8988T (cell line): ENCODE results near the gene SART3.
"Not testable (repeated sequence)": the region's sequence is repeated elsewhere in the genome, so short reads cannot be mapped to it uniquely, and the experiment has no call there.

Source experiments
- DNase-seq: peaks from one replicate; pipeline ENCODE4 v3.0.0; 2011

The SART3 gene

GRCh38 chr12:108519558-108519957 lies 41.4 kb downstream of the SART3 start:
- peak; percentile 60 for DNase-seq

GRCh38 chr12:108518716-108519496 lies 42.1 kb downstream of the SART3 start:
- no peak for DNase-seq

DNA sequence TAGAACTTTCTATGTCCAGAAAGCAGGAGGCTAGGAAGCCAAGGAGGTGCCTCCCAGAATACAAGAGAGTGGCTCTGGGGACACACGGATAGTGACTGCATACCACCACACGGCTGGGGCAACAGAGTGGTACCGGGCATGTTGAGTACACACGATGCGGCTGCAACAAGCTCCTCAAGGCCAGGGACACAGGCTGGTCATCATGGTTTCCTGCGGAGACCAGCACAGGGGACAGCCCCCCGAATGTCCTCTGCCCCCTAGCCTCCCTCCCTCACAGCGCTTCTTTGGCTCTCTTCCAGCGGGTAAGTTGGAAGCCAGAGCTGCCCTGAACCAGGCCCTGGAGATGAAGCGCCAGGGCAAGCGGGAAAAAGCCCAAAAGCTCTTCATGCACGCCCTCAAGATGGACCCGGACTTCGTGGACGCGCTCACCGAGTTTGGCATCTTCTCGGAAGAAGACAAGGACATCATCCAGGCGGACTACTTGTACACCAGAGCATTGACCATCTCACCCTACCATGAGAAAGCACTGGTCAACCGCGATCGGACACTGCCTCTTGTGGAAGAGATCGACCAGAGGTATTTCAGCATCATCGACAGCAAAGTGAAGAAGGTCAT lies 42.8 kb downstream of the SART3 start:
- no peak for DNase-seq

- DNase-seq, result no peak
Observed at GRCh38 chr12:108517288-108518100, 43.5 kb downstream of the SART3 start.

GRCh38 chr12:108516511-108517275 lies 44.3 kb downstream of the SART3 start:
- no peak for DNase-seq

- DNase-seq, result no peak
Observed at GRCh38 chr12:108515916-108516315, 45.1 kb downstream of the SART3 start.

DNA sequence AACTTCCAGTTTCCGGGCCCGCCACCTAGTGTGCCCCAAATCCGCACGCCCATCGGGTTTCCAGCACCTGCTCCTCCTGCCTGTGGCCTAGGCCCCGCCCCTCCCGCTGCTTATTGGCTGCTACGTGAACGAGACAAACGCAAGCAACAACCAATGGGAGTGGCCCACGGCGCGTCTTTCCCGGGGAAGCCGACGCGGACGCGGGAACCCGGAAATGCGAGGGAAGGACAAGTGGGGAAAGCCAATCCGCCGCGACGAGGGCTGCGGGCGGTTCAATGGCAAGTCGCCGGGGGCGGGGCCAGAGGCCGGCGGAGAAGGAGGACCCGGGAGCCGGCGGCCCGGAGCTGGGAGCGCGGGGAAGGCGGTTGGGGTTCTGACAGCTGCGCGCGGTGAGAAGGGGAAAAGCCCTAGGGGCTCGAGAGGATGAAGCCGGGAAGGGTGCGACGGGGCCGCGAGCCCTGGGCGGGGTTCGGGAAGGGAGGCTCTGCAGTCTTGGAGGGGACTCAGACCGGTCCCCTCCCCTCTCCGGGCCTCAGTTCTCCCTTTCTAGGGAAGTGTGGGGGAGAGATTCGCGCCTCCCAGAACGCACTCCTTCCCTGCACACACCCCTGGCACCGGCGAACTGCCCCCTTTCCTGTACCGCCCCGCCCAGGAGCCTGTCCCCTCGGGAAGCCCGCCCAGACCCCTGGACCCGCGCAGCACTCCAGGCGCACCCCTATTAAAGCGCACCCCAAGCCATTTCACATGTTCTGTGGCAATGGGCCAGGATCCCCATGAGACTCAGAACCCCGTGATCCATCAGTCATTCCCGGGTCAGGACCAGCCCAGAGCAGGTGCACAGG lies 45.8 kb downstream of the SART3 start, which contains the start of gene FICD:
Gene FICD, plus strand, starts transcription at position 305 of the 842 bp plus-strand sequence. CDS start 1,696 bp downstream, outside the sequence.
- peak; percentile 88 for DNase-seq

DNA sequence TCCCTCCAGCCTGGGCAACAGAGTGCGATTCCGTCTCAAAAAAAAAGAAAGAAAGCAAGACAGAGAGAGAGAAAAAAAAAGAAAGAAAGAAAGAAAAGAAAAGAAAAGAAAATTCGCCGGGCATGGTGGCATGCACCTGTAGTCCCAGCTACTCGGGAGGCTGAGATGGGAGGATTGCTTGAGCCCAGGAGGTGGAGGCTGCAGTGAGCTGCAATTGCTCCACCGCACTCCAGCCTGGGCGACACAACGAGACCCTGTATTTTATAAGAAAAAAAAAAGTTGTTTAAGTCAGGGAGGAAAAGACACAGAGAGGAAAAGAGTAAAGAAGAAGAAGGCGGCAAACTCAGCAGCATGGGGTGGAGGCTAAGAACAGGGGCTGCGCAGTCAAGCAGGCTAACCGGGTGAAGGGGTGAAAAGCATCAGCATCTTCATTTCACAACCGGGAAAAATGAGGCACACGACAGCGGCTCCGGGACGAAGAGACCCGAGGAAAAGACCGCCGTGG lies 46.5 kb downstream of the SART3 start:
- no peak for DNase-seq

DNA sequence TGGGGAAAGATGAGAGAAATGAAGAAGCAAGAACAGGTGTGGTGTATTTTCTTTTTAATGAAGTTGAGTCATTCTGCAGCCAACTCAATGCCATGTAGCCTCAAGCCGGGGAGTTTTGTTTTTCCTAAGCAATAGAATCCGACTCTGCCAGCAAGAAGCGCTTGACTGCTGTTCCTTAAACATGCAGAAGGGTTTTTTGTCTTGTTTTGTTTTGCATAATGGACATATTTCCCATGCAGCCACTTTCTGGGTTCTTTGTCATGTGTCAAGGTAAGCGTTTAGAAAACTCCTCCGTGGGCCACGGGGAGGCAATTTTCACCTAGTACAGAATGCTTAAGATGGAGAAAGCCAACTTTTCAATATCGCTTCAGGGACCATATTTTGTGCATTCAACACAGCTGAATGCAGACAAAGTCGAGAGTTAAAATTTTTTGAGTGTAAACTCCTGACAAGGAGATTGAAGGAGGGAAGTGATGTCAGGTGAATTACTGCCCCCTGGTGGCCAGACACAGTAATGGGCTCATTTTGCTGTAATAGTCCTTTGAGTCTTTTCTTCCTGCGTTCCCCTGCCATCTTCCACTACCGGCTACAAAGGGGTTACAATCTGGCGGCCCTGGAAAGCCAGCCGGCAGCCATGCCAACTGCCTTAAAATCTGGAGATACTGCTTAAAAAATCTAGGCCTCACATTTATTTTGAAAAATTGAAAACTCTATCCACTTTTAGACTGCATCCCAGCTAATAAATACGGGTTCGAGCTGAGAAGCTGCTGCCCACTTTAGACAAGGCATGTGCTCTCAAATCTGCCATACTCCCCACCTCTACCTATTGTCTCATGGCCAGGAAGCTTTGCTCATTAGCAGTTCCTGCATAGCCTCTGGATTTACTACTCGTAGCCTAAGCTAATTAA lies 49.1 kb downstream of the SART3 start:
- DNase-seq, result no peak

- DNase-seq, result no peak
Observed at GRCh38 chr12:108510836-108511235, 50.1 kb downstream of the SART3 start.

DNA sequence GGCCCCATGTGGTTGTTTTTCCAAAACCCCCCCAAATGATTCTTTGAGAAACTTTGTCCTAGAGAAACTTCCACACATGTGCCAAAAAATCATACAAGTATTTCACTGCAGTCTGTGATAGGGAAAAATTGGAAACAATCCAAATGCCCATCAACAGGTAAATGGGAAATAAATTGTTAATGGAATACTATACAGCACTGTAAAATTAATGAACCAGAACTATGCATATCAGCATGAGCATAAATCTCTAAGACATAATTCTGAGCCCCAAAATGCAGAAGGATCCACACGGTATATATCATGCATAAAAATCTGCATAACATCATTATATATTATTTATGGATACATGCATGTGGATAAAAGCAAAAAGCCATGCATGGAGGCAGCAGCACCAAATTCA lies 51.2 kb downstream of the SART3 start:
- no peak for DNase-seq

GRCh38 chr12:108507971-108508642 lies 52.9 kb downstream of the SART3 start:
- DNase-seq, result no peak

DNA sequence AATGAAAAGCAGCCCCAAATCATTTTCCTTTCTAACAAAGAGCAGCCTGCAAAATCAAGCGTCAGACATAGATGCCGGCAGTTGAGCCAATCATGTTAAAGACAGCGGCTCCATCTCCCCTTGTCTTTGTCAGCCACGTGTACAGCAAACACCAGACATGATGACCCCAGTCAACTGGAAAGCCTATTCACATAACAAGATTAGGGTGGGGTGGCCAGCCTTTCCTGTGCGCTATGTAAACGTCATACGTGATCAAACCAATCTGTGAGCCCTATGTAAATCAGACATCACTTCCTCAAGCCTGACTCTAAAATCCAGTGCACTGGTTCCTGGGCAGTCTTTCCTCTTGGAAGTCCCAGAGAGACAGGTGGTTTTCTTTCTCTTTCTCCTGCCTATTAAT lies 55.8 kb downstream of the SART3 start:
- no peak for DNase-seq

GRCh38 chr12:108502922-108503321 lies 58.1 kb downstream of the SART3 start:
- no peak for DNase-seq

DNA sequence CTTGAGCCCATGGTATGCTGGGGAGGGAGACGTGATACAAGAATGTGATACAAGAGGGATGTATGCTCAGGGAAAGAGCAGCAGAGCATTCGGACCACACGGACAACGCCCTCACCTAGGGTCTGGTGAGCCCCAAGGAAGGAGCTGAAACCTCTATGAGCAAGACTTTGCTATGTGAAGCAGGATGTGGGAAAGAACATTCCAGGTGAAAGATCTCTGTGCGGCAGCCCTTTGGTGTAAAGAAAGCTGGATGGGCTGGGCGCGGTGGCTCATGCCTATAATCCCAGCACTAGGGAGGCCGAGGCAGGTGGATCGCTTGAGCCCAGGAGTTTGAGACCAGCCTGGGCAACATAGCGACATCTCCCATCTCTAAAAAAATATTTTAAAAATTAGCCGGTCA lies 62.8 kb downstream of the SART3 start:
- no peak for DNase-seq

- DNase-seq, result no peak
Observed at GRCh38 chr12:108495823-108496579, 65.0 kb downstream of the SART3 start.

DNA sequence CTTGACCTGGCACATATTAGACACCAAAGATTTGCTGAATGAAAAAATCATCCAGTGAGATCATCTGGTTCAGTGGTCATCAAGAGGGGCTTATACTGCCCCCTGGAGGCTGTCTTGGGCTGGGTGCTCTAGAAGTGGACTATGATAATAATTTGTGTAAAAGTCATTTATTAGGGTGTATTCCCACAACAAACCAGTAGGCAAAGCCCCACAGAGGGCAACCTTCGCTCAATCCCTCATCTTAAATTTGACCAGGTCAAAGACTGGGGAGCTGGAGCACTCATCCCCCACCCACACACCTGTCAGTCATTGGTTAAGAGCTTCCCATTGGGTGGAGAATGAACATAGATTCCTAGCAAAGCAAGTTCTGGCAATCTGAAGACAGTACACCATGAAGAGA lies 65.9 kb downstream of the SART3 start:
- DNase-seq, result no peak

DNA sequence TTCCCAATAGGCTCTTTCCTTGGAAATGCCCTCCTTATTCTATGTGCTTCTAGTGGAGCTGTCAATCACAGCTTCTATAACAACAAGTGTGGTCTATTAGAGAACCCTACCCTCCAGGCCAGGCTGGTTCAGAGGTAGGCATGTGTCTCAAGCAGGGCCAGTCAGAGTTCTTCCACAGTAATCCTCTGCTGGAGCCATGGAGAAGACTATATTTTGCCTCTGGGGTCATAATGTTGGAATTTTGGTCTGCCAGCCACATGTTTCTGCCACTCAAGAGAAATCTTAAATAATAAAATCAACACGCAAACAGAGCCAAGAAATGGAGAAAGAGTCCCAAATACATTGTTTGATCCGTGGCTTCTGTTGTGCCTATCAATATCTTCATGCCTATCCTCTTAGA lies 69.7 kb downstream of the SART3 start:
- no peak for DNase-seq

GRCh38 chr12:108487029-108487428 lies 73.9 kb downstream of the SART3 start:
- DNase-seq, result not testable (repeated sequence)
